GM21717 (cell line): ENCODE data around the gene SERPINA5.
"Not testable (repeated sequence)": the region's sequence is repeated elsewhere in the genome, so short reads cannot be mapped to it uniquely, and the experiment has no call there.

Experiments used
- ATAC-seq: cut with Tn5 transposase; IDR thresholded peaks from one replicate; pipeline ENCODE4 v1.9.1; 2021; ENCODE audit warnings: mild to moderate bottlenecking, moderate library complexity; ENCODE audit not compliant: unreplicated experiment

The SERPINA5 gene

DNA sequence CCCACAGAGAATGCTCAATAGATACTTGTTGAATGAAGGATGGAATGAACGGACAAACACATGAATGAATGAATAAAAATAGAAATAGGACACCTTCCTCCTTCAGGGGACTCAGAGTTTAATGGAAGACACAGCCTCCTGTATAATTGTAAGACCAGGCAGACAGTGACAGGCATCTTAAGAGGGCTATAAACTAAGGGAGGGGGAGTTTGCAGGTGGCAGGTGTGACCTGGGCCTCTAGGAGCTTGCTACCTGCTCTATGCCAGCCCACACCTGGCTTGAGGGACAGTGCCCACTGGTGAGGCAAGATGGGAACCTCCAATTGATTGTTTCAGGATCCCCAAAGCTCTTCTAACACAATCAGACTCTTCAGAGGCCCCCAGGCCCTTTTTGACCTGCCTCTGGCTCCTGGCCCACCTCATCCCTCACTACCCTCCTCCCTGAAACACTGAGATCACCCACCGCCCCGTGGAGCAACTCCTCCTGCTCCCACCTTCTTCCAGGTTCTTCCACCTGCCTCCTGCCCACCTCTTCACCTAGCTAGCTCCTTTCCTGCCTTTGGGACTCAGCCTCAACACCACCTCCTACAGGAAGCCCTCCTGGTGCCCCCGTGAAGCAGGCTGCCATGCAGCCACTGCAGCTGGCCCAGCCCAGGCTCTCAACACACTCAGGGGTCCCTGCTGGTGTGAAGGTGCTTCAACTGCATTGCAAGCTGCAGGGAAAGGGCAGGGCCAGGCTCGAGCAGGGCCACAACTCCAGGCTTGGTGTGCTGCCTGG is 40.3 kb downstream of the SERPINA5 start:
- no peak for ATAC-seq

DNA sequence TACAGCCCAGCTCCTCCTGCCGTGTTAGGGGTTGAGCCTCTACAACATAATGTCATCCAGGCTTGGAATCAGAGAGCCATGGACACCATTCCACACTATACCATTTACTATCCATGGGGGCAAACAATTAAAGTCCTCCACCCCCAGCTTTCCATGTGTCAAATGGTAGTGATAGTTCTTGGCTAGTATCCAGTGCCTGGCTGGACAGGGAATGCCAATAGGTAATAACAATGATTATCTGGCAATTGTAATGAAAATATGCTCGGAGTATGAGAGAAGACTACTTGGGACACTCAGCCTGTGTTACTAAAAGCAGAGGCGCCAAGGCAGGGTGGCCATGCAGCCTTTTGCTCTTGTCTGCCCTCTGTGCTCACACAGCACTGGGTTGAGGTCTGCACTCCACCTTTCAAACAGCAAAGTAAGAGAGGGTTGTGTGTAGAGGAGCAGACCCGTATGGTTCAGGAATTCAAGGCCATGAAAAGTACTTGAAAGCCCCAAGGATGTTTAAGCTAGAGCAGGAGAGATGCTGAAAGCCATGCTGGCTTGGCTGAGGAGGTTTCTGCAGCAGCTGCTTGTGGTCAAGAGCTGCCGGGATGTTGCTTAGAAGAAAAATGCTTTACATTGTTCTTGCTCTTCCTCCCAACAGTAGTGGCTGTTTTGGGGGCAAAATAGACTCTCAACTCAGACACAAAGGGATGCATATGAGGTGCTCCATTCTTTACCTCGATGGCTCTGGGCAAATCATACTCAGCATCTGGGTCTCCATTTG is 41.6 kb downstream of the SERPINA5 start:
- ATAC-seq = no peak

DNA sequence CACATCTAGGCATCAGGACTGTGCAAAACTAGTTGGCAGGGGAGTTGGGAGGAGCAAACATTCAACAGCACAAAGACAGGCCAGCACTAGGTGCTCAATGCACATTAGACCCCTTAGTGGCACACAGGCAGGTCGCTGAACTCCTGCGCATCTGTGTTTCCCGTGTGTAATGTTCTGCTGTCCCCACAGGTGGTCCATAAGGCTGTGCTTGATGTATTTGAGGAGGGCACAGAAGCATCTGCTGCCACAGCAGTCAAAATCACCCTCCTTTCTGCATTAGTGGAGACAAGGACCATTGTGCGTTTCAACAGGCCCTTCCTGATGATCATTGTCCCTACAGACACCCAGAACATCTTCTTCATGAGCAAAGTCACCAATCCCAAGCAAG is 42.2 kb downstream of the SERPINA5 start:
- ATAC-seq = no peak

DNA sequence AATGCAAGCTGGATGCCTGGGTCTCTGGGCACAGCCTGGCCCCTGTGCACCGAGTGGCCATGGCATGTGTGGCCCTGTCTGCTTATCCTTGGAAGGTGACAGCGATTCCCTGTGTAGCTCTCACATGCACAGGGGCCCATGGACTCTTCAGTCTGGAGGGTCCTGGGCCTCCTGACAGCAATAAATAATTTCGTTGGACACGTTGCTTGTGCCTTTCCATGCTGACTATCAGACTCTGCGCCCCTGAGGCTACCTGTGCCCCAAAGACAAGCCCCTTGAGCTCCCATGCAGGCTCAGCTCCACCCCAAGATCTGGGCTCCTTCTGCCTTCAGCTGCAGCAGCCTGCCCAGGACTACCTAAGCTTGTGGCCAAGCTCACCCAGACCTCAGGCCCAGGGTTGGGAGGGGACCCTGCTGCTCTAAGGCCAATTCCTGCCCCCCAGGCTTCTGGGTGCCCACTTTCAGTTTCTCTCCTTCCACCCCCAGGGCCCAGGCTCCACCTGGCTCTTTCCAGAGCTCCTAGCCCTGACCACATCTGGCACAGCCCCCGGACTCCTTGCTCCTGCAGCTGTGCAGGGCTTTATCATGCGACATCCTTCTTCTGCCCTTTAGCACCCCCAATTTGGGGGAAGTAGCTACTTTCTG is 42.8 kb downstream of the SERPINA5 start:
- no peak for ATAC-seq

DNA sequence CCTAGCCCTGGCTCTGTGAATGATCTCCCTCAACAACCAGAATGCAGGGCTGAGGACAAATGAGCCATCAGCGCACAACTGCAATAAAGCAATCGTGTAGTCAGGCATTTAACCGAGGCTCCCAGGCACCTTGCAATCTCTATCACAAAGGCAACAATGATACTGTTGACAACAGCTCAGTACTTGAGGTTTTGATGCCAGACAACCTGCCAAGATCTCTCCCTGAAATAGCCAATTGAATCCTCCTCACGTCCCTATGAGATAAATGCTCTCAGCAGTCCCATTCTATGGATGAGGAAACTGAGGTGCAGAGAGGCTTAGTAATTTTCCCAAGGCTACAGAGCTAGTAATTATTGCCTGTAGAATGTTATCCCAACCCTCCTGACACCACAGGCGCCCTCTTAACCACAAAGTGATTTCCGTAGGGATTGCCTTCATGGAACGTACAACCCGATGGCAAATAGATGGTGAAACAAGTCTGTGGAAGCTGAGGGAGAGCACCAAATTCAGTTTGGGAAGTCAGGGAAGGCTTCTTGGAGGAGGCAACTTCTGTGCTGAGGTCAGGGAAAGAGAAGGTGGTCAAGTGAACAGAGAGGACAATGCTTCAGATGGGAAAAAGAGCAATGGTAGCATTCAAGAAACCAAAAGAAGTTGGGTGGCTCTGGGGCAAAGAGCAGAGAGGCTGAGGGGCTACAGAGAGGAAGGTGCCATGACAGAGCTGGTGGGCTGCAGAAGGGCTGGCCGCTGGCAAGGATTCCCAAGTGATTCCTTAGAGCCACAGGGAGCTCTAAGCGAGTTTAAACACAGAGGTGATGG is 43.5 kb downstream of the SERPINA5 start:
- no peak for ATAC-seq

DNA sequence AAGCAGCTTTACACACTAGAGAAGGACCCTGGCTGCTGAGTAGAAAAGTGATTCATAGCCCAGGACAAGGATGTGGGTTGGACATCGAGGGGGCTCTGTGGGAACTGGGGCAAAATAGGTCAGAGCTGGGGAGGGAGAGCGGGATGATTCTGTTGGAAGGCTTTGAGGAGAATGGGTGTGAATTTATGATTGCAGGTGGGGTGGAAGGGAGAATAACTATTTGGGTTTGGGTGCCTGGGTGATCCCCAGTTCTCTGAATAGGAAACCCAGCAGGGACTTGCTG is 44.1 kb downstream of the SERPINA5 start:
- ATAC-seq = no peak

DNA sequence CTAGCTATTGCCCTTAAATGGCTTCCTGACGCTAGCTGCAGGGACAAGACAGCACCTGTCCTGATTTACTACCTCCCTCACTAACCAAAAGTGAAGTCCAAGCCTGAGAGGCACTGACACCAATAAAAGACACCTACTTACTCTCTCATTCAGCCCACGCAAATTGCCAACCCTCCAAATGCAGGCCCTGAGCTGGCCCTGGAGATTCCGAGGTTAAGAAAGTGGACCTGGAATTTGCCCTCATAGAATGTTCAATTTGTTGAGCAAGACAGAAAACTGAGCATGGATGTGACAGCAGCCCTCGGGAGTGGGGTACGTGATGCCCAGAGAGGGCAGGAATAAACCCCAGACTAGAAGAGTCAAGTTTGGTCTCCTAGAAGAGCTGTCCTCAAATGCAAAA is 47.4 kb downstream of the SERPINA5 start:
- no peak for ATAC-seq

DNA sequence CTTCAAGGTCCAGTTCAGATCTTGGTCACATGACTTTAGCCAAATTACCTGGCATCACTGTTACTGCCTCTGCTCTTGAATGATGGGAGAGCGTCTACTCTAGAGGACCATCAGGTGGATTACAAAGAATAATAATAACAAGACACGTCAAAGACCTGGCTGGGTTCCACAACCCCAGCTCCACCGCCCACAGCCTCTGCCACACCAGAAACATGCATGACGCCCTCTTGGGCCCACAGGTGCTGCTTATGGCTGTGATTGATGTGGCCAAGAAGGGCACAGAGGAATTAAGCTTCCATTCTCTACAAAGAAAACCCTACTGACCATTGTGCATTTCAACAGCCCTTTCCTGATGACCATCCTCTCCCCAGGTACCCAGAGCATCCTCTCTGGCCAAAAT is 49.2 kb downstream of the SERPINA5 start:
- no peak for ATAC-seq

DNA sequence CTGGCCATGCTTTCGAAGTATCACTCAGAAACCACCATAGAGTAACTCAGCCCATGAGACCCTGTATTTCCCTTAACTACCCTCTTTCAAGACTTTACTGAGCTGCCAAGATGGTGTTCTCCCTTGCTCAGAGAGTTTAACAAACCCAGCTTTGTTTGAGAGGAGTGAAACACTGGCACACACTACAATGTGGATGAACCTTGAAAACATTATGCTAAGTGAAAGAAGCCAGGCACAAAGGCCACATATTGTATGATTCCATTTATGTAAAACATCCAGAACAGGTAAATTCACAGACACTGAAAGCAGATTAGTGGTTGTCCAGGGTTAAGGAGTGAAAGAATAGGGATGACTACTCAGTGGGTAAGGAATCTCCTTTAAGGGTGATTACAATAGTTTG is 49.8 kb downstream of the SERPINA5 start:
- ATAC-seq = no peak

DNA sequence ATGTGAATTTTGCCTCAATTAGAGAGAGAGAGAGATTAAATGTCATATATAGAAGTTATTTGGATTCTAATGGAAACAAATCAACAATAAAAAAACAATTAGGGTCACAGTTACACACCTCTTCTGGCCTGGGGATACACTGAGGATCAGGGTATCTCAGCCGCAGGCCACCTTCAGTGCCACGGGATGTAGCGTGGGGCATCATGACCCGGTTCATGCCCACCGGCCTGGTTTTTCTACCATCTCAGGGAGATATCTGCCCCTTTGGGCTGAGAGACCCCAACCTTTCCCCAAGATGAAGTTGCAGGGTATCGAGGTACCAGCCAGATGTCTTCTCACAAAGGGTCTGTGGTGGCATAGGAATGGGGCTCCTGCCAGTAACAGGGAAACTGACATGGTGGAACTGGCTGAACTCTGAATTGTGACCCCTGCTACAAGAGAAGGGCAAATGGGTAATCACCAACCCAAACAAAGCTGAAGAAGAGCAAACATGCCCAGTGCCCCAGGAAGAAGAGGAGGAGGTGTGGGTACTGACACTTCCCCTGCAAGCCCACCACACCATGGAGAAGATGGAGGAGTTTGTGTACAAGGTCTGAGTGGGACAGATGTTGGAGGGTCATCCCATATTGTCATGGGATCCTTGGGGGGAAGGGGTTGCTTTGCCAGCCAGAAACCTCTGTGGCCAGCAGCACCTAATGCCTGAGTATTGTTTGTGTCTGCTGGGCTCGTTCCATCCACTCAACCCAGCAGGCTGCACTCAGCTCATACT is 50.5 kb downstream of the SERPINA5 start:
- ATAC-seq = no peak

DNA sequence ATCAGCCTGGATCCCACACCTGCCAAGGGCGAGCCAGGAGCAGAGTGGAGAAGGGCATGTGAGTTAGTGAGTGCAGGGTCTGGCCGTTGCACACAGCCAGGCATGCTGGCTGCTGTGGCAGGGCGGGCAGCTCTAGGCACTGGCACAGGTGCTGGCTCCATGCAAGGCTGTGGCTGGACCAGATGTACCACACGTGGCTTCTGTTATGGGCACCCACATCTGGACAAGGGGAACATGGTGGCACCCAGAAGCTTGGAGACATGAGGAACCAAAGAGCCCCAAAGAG is 51.0 kb downstream of the SERPINA5 start:
- no peak for ATAC-seq

DNA sequence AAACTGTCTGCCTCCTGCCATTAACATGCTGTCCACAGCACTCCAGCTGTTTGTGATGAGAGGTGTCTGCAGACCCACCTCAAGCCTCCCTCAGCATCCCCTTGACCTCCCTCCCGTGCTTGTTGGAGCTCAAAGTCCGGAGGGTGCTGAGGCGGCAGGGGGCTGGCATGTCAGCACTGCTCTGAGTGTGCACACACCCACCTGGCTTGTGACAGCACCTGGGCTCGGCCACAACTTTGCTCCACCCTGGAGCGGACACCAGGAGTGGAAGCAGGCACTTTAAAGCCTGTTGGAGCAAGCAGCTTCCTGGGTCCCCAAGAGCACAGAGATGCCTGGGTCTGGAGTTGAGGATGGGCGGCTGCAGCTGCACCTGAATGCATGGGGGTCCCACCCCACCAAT is 51.9 kb downstream of the SERPINA5 start:
- ATAC-seq = no peak

DNA sequence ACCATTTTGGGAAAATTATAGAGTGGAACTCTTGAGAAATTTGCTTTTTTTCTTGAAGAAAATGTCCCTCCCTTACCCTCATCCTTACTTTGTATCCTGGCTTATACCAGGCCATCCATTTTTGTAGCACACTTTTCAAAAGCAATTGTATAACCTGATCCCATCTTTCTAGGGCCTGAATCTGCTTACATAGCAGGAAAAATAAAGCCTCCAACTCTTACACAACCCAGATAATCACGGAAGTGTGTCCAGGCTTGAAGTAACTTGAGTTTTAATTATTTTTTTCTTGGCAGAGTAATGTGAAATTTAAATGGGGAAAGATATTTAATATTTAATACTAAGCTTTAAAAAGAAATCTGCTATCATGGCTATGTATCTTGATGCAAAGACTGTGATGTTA is 53.9 kb downstream of the SERPINA5 start:
- ATAC-seq = no peak

DNA sequence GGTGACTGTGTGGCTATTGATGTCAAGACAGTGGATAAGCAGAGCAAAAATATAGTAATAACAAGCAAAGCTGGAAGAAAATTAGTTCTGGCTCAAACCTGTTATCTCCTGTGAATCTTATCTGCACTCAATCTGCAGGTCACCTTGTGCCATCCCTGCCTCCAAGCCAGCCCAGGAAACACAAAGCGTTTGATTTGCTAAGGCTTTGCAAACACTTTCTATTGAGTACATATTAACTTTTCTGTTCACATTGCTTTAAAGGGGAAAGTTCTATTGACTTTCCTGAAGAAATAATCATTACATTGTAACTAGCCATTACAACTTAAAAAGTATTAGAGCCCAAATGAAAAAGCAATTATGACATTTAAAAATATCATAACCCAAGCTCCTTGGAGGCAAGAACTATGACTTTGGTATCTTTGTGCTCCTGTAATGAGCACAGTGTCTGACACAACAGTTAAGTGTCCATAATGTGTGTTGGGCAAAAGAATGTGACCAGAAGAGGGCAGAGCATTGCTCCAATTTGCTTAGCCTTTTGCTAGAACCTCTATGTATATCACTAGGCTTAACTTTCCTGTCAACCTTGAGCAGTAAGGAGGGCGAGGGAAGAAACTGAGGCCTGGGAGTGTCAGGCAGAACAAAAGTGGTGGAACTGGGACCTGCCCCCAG is 55.7 kb downstream of the SERPINA5 start:
- ATAC-seq = no peak

DNA sequence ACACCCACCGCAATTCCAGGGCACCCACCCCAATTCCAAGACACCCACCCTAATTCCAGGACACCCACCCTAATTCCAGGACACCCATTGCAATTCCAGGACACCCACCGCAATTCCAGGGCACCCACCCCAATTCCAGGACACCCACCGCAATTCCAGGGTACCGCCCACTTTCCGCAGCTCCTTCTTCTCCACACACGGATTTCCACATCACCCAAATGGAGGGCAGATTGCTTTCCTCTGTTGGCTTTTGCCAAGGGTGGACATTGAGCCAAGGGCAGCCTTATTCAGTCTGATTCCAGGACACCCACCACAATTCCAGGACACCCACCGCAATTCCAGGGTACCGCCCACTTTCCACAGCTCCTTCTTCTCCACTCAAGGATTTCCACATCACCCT is 56.6 kb downstream of the SERPINA5 start:
- ATAC-seq = not testable (repeated sequence)

DNA sequence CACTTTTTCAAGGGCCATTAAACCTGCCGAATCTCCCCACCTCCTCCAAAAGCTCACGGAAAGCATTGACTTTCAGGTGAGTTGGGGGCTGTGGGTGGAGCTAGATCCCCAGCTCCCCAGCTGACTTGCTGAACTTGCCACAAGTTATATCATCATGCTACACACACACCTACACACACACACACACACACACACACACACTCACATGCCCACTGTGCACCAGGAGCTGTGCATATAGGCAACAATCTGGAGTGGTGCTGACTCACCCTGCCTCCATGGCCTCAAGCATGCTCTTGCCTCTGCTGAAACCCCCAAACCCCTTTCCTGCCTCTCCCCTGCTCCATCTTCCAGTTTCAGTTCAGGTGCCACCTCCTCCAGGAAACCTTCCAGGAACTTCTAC is 57.1 kb downstream of the SERPINA5 start:
- no peak for ATAC-seq

DNA sequence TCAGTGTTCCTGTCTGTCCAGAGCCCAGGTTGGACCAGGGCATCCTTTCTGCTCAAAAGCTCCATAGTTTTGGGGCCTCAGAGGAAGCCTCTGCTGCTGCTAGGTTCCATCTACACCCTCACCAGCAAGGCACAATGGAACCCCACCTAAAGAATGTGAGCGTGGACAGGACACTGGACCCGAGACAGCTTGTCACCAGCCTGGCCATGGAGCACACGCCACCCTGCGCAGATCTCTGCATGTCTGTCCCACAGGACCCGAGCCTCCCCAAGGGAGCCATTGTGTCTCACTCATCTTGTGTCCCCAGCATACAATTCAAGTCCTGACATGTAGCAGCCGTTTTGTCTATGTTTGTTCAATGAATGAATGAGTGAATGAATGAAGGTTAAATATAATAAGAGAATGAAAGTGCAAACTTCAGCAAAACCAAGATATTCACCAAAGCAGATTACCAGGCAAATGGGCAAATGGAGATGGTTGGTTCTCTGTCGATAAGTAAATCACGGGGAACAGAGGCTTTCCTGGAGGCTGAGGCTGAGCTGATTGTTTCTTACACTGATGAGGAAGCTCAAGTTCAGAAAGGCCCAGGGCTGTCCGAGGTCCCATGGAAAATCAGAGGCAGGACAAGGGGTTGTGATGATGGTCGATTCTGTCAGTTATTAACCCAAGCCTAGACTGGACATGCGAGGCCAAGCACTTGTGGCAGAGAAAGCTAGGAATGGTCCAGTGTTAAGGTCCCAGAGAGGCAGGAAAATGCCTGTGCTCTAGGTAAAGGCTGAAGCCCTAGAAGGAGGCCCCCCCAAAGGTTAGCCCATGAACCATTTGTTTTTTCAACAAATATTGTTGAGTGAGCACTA is 58.0 kb downstream of the SERPINA5 start:
- no peak for ATAC-seq

DNA sequence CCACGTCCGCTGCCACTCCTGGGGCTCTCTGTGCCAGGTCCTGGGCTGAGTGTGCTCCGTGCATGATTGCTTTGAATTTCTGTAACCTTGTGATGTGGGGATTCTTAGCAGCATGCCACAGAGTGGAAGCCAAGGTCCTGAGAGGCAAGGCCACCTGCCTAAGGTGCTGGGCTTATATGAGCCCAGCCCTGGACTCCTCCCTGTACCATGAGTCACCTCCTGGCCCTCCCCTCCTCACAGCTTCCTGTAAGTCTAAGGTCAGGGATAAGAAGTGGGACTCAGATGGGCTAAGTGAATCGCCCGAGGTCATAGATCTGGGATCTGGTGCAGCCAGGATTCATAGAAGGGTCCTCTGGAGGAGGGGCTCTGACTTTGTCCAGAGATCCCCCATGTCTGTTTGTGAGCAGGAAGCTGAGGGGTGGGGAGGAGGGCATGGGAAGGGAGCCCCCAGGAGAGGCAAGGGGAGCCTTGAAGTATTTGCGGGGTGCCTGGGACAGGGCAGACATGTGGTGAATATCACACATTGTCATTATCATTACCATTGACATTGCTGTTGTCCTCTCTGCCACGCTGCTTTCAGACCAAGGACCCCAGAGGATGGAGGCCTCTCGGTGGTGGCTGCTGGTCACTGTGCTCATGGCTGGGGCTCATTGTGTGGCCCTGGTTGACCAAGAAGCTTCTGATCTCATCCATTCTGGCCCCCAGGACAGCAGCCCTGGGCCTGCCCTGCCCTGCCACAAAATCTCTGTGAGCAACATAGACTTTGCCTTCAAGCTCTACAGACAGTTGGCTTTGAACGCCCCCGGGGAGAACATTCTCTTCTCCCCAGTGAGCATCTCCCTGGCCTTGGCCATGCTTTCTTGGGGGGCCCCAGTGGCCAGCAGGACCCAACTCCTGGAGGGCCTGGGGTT is 59.8 kb downstream of the SERPINA5 start:
- ATAC-seq = no peak

DNA sequence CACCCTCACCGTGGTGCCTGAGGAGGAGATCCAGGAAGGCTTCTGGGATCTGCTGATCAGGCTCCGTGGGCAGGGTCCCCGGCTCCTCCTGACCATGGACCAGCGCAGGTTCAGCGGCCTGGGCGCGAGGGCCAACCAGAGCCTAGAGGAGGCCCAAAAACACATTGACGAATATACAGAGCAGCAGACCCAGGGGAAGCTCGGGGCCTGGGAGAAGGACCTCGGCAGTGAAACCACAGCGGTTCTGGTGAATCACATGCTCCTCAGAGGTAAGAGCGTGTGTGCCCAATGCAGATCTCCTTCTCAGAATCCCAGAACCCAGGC is 60.4 kb downstream of the SERPINA5 start:
- no peak for ATAC-seq
